ENCODE results near the gene BMX.

- TF ChIP-seq, protein P1, sequence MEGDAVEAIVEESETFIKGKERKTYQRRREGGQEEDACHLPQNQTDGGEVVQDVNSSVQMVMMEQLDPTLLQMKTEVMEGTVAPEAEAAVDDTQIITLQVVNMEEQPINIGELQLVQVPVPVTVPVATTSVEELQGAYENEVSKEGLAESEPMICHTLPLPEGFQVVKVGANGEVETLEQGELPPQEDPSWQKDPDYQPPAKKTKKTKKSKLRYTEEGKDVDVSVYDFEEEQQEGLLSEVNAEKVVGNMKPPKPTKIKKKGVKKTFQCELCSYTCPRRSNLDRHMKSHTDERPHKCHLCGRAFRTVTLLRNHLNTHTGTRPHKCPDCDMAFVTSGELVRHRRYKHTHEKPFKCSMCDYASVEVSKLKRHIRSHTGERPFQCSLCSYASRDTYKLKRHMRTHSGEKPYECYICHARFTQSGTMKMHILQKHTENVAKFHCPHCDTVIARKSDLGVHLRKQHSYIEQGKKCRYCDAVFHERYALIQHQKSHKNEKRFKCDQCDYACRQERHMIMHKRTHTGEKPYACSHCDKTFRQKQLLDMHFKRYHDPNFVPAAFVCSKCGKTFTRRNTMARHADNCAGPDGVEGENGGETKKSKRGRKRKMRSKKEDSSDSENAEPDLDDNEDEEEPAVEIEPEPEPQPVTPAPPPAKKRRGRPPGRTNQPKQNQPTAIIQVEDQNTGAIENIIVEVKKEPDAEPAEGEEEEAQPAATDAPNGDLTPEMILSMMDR (IDR thresholded peaks at IDR 0.05), result no peak
- no peak for TF ChIP-seq POLR2A (IDR thresholded peaks at IDR 0.05)
Measured at GRCh38 chrX:15599461-15599860, 98.9 kb downstream of the BMX start.

Measured in thyroid gland (tissue), 4 donors.